GM10248 (cell line): ENCODE results near the gene NCAPG2.

Experiments used
- CTCF ChIA-PET: fragments of 300-600 bp; sonication (Branson Sonifier 250); formaldehyde crosslinking; extraction: SDS; loops from one replicate; lab custom pipeline; 2021; ENCODE audit warnings: antibody characterized with exemption; lab: Yijun Ruan, JAX
- POLR2A ChIA-PET: fragments of 350-650 bp; sonication (Branson Sonifier 250); formaldehyde crosslinking; extraction: SDS; loops from one replicate; lab custom pipeline; 2020; ENCODE audit warnings: antibody characterized with exemption; lab: Yijun Ruan, JAX
- DNase-seq: peaks from one replicate; pipeline ENCODE4 v3.0.0; 2012; ENCODE audit errors: extremely low spot score
- CTCF ChIP-seq: IDR thresholded peaks from 2 replicates; pipeline ENCODE4 v1.5.1; 2012; ENCODE audit warnings: mild to moderate bottlenecking, low read depth; ENCODE audit errors: extremely low read depth, missing control alignments, control extremely low read depth

NCAPG2 gene

GRCh38 chr7:158727690-158728089, 23.1 kb upstream of the NCAPG2 start:
- ChIA-PET POLR2A (no interaction called here), CTCF (interaction anchor here (1.7 kb wide), 1 partner anchor 10 kb away, joined by 4 read pairs; no protein-coding TSS in a partner anchor)
- no peak for TF ChIP-seq CTCF
- DNase-seq, result no peak

- no peak for TF ChIP-seq CTCF
- ChIA-PET POLR2A (interaction anchor here (0.5 to 0.6 kb wide), 2 partner anchors 11 to 97 kb away, joined by 3 to 8 read pairs; no protein-coding TSS in a partner anchor), CTCF (interaction anchor here (1.1 to 1.7 kb wide), 3 partner anchors 8 to 28 kb away, joined by 3 to 4 read pairs (median 3); no protein-coding TSS in a partner anchor)
- DNase-seq, result no peak
Measured at GRCh38 chr7:158726277-158726807, 21.7 kb upstream of the NCAPG2 start.

- no peak for TF ChIP-seq CTCF
- CTCF ChIA-PET, result interaction anchor here (1.1 kb wide), 1 partner anchor 252 kb away, joined by 3 read pairs; no protein-coding TSS in a partner anchor
- POLR2A ChIA-PET, result no interaction called here
- no peak for DNase-seq
Measured at GRCh38 chr7:158725506-158725800, 20.8 kb upstream of the NCAPG2 start.

GRCh38 chr7:158724658-158725505, 20.3 kb upstream of the NCAPG2 start:
- POLR2A ChIA-PET, result no interaction called here
- CTCF ChIA-PET, result interaction anchor here (1.1 to 1.2 kb wide), 2 partner anchors 12 to 252 kb away, joined by 3 to 4 read pairs; no protein-coding TSS in a partner anchor
- no peak for TF ChIP-seq CTCF
- no peak for DNase-seq

DNA sequence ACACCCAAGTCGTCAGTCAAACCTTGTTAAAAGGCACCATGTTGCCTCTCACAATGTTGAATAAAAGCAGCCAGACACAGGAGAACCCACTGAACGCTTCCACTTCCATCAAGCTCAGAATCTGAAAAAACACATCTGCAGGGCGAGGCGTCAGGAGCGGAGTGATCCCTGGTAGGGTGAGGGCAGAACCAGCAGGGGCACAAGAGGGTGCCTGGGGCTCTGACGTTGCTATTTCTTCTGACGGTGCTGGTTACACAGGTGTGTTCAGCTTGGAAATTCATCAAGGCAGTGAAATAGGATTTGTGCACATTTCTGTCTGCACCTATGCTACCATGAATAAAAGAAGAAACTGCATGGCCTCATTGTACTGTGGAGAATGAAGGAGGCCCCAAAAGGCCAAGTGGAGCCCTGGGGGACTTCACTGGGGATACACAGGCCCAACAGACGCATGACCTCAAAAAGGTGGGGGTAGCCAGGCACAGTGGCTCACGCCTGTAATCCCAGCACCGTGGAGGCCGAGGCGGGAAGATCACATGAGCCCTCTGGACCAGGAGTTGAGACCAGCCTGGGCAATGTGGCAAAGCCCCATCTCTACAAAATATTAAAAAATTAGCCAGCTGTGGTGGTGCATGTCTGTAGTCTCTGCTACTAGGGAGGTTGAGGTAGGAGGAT, 19.2 kb upstream of the NCAPG2 start:
- DNase-seq, result no peak
- ChIA-PET POLR2A (no interaction called here), CTCF (interaction anchor here (1.2 kb wide), 1 partner anchor 13 kb away, joined by 4 read pairs; no protein-coding TSS in a partner anchor)
- no peak for TF ChIP-seq CTCF

DNA sequence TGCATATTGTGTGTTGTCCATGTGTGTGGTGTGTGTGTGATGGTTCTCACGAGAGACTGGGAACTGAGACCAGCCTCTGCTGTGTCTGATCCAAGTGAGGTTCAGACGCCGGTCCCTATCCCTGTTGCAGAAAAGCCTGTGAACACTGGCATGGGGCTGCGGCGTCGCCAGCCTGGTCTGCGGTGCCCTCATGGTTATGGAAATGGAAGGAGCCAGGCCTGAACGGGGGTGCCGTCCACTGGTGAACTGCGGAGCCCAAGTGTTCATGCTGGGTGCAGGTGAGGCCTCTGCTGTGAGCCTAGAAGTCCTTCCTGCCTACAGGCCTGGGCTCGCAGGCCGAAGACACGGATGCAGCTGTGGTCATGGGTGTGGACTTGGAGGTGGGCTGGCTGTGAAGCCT, 18.7 kb upstream of the NCAPG2 start:
- no peak for DNase-seq
- CTCF ChIA-PET, result no interaction called here
- no peak for TF ChIP-seq CTCF
- POLR2A ChIA-PET, result no interaction called here
